Measurements from ENCODE around the gene KCNN3. TPM values are rescaled to one million over a fixed set of nuclear protein-coding genes. Genes with fewer than 3 reads are reported as not detected.

KCNN3 gene
- total and polyA plus RNA-seq, 2 donors (not counting 1 experiment from before 2014, with no cell fraction given) = 0.17 to 0.82 TPM

GRCh38 chr1:154809436-154810413 lies 60.4 kb downstream of the KCNN3 start:
- H3K4me3 ChIP-seq (ENCODE audit: control extremely low read depth in 1 of 5, extremely low read depth in 1 of 5, insufficient read depth in 1 of 5, low read depth in 2 of 5, low read length in 4 of 5) = no peak overlapping the region
- no peaks in the 10 kb centered on the region for H3K9me3 Mint-ChIP-seq (ENCODE audit: insufficient read depth)
- H3K4me3 Mint-ChIP-seq = no peak overlapping the region
- peaks cover 19% of the 10 kb centered on the region for H3K4me1 Mint-ChIP-seq
- CTCF ChIA-PET = no interaction called here
- H3K27ac ChIP-seq (ENCODE audit: low read length in 2 of 2) = no peak overlapping the region
- H3K79me2 ChIP-seq (ENCODE audit: control insufficient read depth, insufficient read depth, low read length) = no peaks in the 10 kb centered on the region
- intact Hi-C loops (cut with micrococcal nuclease) = no loop called here
- ATAC-seq (ENCODE audit: low read depth) (no peak), DNase-seq (no peak)
- no peak overlapping the region for H3K9ac ChIP-seq (ENCODE audit: low read length)
- H3K9me3 ChIP-seq (ENCODE audit: control extremely low read depth in 1 of 3, control insufficient read depth in 2 of 3, insufficient read depth in 1 of 3, low read length in 2 of 3) = no peaks in the 10 kb centered on the region
- H2AFZ ChIP-seq (ENCODE audit: insufficient read depth, low read depth, low read length, poor library complexity, severe bottlenecking) = no peak overlapping the region
- TF ChIP-seq EZH2 (IDR thresholded peaks at IDR 0.05; ENCODE audit: borderline replicate concordance, insufficient read depth, low read depth, low read length, poor library complexity, severe bottlenecking) = no peak
- no peak for TF ChIP-seq CTCF (IDR thresholded peaks at IDR 0.05)
- no peaks in the 10 kb centered on the region for H3K36me3 ChIP-seq (replicated peaks in 1 of 2; ENCODE audit: control extremely low read depth in 1 of 2, control insufficient read depth in 1 of 2, extremely low read depth in 1 of 2, insufficient read depth in 2 of 2, low read length in 1 of 2)
- H3K27me3 ChIP-seq (replicated peaks in 1 of 4; ENCODE audit: control extremely low read depth in 1 of 4, control insufficient read depth in 3 of 4, insufficient read depth in 4 of 4, low read length in 3 of 4) = peaks cover 0 to 40% (median 6%) of the 10 kb centered on the region in 4 experiments
- no peaks in the 10 kb centered on the region for H4K20me1 ChIP-seq (ENCODE audit: control insufficient read depth, insufficient read depth, low read length, poor library complexity, severe bottlenecking)
- 65% methylated on average over 5 of the region's 7 CpGs for WGBS (ENCODE audit: insufficient coverage)
- H3K4me1 ChIP-seq (ENCODE audit: control insufficient read depth in 2 of 2, insufficient read depth in 2 of 2, low read length in 2 of 2) = peaks cover 4 to 23% of the 10 kb centered on the region in 2 donors
- H3K27ac Mint-ChIP-seq = no peak overlapping the region
- no peak overlapping the region for H3K4me2 ChIP-seq (replicated peaks; ENCODE audit: low read depth, low read length, poor library complexity, severe bottlenecking)
- peaks cover 39% of the 10 kb centered on the region for H3K27me3 Mint-ChIP-seq
- POLR2A ChIA-PET = no interaction called here

GRCh38 chr1:154808909-154809262 lies 61.2 kb downstream of the KCNN3 start:
- ATAC-seq (ENCODE audit: low read depth) (no peak), DNase-seq (no peak)
- no peak overlapping the region for H3K27ac Mint-ChIP-seq
- Histone ChIP-seq H3K27ac (ENCODE audit: low read length in 2 of 2) (no peak overlapping the region), H3K4me1 (ENCODE audit: control insufficient read depth in 2 of 2, insufficient read depth in 2 of 2, low read length in 2 of 2) (peaks cover 4 to 23% of the 10 kb centered on the region in 2 donors), H3K4me2 (replicated peaks; ENCODE audit: low read depth, low read length, poor library complexity, severe bottlenecking) (no peak overlapping the region), H3K9me3 (ENCODE audit: control extremely low read depth in 1 of 3, control insufficient read depth in 2 of 3, insufficient read depth in 1 of 3, low read length in 2 of 3) (no peaks in the 10 kb centered on the region), H3K79me2 (ENCODE audit: control insufficient read depth, insufficient read depth, low read length) (no peaks in the 10 kb centered on the region), H3K4me3 (ENCODE audit: control extremely low read depth in 1 of 5, extremely low read depth in 1 of 5, insufficient read depth in 1 of 5, low read depth in 2 of 5, low read length in 4 of 5) (no peak overlapping the region), H3K36me3 (replicated peaks in 1 of 2; ENCODE audit: control extremely low read depth in 1 of 2, control insufficient read depth in 1 of 2, extremely low read depth in 1 of 2, insufficient read depth in 2 of 2, low read length in 1 of 2) (no peaks in the 10 kb centered on the region), H3K9ac (ENCODE audit: low read length) (no peak overlapping the region), H3K27me3 (replicated peaks in 1 of 4; ENCODE audit: control extremely low read depth in 1 of 4, control insufficient read depth in 3 of 4, insufficient read depth in 4 of 4, low read length in 3 of 4) (peaks cover 0 to 42% (median 6%) of the 10 kb centered on the region in 4 experiments), H4K20me1 (ENCODE audit: control insufficient read depth, insufficient read depth, low read length, poor library complexity, severe bottlenecking) (no peaks in the 10 kb centered on the region), H2AFZ (ENCODE audit: insufficient read depth, low read depth, low read length, poor library complexity, severe bottlenecking) (no peak overlapping the region)
- intact Hi-C loops (cut with micrococcal nuclease) = no loop called here
- 13% methylated on average over 17 of the region's 17 CpGs for WGBS (ENCODE audit: insufficient coverage)
- H3K27me3 Mint-ChIP-seq = peaks cover 47% of the 10 kb centered on the region
- H3K4me1 Mint-ChIP-seq = peaks cover 19% of the 10 kb centered on the region
- TF ChIP-seq EZH2 (IDR thresholded peaks at IDR 0.05; ENCODE audit: borderline replicate concordance, insufficient read depth, low read depth, low read length, poor library complexity, severe bottlenecking) (no peak), CTCF (IDR thresholded peaks at IDR 0.05) (no peak)
- ChIA-PET CTCF (no interaction called here), POLR2A (no interaction called here)
- no peak overlapping the region for H3K4me3 Mint-ChIP-seq
- no peaks in the 10 kb centered on the region for H3K9me3 Mint-ChIP-seq (ENCODE audit: insufficient read depth)

All from B cell (primary cell).